GM12872 (cell line): ENCODE results near the gene VWA7.

Experiments used
- TF ChIP-seq, protein P1 (sequence below): IDR thresholded peaks from 3 replicates; pipeline ENCODE4 v1.5.1; 2011; ENCODE audit warnings: low read depth, mild to moderate bottlenecking, low read length, moderate library complexity; ENCODE audit not compliant: insufficient read depth

The VWA7 gene

DNA sequence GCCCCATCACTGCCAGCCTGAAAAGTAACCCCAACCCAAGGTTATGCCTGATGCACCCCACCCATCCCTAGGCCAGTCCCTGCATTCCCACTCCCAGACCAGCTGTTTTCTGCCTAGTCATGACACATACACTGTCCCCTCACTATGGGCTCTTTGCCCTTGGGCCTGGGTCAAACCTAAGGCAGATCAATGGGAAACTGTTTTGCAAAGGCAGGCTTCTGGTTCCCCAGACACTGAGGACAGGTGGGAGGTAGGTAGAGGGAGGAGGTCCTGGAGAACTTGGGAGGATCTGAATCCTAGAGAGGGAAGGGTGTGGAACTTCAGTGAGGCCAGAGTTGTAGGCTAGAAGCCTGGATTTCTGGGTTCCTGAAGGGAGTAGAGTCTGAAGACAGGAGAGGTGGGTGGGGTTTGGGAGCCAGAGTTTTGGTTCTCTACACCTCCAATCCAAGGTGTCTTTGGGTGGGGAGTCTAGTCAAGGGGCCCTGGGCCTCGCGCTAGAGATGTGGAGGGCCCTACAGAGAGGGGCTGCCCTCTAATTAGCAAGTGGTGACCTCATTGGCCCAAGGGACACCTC lies 42.8 kb downstream of the VWA7 start:
- TF ChIP-seq, protein P1, sequence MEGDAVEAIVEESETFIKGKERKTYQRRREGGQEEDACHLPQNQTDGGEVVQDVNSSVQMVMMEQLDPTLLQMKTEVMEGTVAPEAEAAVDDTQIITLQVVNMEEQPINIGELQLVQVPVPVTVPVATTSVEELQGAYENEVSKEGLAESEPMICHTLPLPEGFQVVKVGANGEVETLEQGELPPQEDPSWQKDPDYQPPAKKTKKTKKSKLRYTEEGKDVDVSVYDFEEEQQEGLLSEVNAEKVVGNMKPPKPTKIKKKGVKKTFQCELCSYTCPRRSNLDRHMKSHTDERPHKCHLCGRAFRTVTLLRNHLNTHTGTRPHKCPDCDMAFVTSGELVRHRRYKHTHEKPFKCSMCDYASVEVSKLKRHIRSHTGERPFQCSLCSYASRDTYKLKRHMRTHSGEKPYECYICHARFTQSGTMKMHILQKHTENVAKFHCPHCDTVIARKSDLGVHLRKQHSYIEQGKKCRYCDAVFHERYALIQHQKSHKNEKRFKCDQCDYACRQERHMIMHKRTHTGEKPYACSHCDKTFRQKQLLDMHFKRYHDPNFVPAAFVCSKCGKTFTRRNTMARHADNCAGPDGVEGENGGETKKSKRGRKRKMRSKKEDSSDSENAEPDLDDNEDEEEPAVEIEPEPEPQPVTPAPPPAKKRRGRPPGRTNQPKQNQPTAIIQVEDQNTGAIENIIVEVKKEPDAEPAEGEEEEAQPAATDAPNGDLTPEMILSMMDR, result no peak

DNA sequence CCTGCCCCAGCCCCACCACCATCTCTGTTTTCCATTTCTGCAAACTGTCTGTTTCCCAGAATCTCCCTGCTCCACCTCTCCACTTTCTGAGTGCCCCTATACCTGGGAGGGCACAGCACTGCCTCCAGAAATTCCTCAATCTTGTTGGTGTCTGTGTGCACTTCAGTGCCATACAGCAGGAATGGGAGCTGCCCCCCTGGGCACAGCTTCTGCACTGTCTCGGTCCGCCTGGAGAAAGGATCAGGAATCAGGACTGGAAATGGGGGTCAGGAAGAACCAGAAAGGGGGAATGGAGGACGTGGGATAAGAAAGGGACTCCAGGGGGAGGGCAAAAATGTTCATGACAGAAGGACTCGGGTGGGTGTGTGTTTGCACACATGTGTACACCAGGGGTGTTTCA lies 43.4 kb downstream of the VWA7 start:
- TF ChIP-seq, protein P1, result no peak

DNA sequence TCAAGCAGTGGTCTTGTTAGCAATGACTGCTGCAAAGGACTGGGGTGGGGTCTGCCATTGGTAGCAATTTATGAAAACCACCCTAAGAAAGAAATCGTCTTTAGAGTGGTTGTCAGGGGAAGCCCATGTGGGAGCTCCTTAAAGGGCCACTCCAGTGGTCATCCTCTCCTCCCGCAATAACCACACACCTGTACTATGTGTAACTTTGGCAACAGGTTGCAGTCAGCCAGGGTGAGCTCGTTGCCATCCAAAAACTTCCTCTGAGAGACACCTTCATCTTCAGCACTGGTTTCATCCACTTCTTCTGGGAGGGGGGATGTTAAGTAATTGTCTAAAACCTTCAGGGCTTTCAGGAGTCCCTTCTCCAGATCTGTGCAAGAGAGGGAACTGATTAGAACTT lies 45.1 kb downstream of the VWA7 start:
- TF ChIP-seq, protein P1, result no peak

DNA sequence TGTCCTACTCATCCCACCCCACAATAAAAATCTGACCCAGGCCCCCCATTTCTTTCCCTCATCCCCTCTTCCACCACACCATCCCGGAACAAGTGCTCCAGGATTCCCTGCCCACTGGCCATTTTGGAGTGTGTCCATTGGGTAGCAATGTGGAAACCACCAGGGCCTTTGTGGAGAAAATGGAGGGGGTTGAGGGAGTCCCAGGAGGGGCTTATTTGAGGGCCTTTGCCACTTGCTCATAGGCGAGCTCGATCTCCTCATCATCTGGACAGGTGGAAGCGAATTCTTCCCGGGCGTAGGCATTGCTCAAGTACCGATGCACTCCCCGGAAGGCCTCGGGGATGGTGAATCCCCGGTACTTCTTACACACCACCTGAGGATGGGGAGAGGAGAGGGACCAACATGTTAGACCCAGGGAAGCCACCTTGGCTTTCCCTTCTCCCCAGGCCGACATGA lies 46.5 kb downstream of the VWA7 start:
- TF ChIP-seq, protein P1, result no peak

DNA sequence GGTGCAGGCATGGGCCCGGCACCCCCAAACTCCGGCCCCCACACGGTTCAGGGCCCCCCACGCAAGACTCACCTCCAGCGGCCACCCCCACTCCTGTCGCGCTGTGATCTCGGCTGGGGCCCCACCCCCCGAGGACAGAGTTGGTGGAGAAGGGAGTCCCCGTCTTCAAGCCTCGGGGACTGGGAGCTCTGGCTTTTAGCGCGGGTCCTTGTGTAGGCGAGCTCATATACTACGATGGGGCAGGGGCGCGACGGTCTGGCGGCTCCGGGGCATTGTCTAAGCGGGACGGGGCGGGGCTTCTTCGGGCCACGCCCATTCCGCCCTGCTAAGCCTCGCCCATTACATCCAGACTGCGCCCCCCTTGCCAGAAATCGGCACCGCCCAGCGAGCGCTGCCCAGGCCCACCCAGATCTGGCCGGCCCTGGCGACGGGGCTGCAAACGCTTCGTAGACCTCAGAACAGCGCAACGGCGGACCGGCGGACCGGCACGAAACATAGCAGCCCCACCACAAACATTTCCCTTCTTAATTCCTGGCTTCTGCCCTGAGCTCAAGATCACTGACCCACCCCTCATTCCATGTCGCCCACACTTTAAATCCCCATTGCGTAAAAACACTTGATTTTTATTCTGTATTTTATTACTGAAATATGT lies 47.0 kb downstream of the VWA7 start:
- TF ChIP-seq, protein P1, result no peak

DNA sequence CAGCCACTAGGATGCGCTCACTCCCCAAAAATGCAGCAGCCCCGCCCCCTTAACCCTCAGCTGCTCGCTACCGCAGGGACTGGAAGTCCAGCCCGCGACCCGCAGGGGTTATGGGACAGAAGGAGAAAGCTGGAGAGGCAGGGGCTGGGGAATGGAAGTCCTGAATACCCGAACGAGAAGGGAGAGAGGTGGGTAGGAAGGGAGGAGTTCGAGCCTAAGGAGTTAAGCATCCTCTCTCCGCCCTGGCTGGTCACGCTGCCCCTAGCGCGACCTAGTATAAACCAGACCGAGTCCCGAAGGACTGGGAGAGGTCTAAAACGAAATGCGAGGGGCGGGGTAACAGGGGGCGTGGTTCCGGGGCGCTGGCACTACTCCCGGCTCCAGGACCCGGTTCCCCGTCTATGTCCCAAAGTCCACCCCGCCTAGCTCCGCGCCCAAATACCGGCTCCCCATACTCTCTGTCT lies 47.6 kb downstream of the VWA7 start:
- TF ChIP-seq, protein P1, result no peak

DNA sequence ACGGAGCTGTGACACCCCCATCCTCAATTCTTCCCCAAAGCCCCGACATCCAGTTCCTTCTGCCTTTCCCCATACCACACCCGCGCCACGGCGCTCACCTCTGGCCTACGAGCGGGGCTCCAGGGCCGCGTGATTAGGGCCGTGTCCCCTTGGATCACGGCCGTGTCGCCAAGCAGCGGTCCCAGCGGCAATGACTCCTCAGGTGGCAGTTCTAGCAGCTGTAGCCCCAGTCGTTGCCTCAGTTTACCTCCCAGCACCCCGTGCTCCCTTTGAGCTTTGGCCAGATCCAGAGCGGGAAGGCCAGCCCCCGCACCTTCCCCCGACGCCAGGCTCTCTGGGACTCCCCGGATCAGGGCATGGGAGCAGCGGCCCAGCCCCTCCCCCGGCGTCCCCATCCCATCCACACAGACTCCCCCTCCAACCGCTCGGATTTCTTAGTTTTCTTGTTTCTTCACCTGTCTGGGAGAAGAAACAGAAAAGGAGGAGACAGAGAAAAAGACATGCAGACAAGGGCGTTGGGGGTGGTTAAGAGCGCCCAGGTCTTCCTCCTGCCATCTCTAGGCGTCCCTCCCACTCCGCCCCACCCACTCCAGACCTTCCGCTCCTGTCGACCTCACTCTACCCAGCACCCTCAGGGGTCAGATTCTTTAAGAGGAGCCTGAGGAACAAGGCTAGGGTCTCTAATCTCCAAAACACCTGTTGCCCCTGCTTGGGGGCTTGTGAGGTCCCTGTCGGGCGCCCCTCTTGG lies 48.2 kb downstream of the VWA7 start, which contains the start of gene DDAH2:
DDAH2 (minus strand) TSS at position 533 of the 748 bp plus-strand sequence; CDS start at position 395, 138 bp downstream.
- TF ChIP-seq, protein P1, result peak; percentile 85
